T-helper 9 cell (primary cell): Measurements from ENCODE around the gene HSP90AA1.
"Not testable (repeated sequence)": the region's sequence is repeated elsewhere in the genome, so short reads cannot be mapped to it uniquely, and the experiment has no call there.

Experiments used
- DNase-seq: peaks from one replicate; pipeline ENCODE4 v3.0.0-alpha.2; 2020

HSP90AA1 gene

DNA sequence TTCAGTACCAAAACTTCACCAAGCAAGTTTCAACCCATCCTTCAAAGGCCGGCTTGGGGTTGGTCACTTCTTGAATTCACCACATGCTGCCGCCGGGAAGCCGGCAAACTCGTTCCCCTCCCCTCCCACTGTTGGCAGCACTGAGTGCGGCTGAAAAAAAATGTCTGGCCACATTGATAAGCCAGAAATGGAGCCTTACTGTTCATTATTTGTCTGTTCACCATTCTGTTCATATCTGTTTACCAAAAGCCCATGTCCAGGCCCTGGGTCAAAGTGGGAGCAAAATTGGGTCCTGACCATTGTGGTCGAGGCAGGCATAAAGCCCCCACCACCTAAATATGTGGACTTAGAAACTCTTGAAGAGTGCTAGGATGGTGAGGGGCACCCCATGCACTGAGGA, 7.3 kb upstream of the HSP90AA1 start:
- no peak for DNase-seq

DNA sequence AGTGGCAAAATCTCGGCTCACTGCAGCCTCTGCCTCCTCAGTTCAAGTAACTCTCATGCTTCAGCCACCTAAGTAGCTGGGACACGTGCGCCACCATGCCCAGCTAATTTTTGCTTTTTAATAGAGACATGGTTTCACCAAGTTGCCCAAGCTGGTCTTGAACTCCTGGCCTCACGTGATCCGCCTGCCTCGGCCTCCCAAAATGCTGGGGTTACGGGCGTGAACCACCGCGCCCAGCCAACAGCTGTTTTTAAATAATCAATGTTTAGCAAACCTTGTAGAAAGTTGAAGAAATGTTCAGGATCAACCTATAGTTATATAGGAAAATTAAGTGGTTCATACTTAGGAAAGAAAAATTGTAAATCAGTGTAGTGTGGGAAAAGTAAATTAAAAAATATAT, 6.0 kb upstream of the HSP90AA1 start:
- DNase-seq: no peak

DNA sequence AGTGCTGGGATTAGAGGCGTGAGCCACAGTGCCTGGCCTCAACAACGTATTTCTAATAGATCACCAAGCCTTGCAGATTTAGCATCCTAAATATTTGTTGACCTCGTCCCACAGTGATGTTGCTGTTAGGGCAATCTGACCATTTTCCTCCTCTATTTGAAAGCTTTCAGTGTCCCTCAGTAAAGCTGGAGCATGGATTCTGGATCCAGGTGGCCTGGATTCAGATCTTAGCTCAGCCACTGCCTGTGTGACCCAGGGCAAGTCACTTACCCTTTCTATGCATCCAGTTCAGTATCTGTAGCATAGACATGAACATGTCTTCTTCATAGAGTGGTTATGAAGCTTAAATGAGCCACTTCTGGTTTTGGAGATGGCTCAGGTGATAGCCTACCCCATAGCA, 3.9 kb upstream of the HSP90AA1 start:
- DNase-seq: no peak

DNA sequence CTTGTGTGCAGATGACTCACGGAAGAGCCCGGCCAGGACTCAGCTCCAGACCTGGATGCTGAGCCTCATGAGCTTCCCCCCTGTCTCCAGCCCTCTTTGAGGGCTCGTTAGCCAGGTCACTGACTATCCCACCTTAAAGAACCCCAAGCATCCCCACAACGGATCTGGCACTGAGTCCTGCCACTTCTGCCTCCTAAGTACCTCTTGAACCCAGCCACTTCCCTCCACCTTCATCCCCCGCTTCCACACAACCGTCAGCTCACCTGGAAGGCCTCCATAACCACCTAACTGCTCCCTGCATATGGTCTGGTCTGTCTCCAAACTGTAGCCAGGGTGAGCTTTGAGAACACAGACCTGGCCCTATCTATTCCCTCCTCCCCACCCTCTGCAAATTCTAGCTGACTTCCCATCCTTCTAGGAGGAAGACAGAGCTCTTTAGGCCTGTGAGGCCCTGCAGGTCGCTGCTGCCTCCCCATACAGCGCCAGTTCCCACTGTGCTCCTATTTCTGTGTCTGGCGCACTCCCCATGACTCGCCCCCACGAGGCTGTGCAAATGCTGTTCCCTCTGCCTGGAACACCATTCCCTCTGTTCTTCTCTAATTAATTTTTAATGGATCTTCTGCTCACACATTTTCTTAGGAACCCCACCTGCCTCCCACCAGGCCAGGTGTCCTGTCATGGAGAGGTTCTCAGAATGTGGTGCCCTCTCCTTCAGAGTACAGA, 2.9 kb upstream of the HSP90AA1 start:
- no peak for DNase-seq

DNA sequence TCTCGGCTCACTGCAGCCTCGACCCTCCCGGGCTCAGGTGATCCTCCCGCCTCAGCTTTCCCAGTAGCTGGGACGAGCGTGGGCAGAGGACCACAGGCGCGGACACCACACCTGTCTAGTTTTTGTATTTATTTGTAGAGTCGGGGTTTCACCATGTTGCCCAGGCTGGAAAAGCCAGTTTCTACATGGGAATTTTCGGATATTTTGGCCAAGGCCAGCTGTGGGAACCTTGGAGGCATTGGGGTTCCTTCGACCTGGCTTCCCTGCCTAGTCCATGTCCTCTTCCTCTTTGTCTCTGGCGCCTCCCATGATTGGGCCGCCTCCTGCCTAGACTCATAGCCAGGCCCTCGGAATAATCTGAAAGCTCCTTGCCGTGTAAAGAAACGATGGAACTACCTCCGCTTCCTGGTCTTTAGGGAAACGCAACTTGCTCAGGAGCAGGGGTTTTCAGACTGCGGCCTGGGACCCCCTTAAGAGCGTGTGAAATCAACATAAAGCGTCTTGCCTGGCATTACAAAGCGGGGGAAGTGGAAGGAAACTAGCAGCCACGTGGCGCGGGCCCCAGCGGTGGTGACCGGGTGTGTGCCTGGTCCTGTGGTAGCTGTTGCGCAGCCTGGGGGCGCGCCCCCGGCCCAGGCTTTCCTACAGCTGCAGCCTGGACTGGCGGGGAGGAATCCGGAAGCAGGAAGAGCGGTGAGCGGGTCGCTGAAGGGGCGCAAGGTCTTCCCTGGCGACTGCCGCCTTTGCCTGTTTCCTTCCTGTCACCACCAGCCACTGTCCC, 1.4 kb upstream of the HSP90AA1 start:
- peak; percentile 29 for DNase-seq

DNA sequence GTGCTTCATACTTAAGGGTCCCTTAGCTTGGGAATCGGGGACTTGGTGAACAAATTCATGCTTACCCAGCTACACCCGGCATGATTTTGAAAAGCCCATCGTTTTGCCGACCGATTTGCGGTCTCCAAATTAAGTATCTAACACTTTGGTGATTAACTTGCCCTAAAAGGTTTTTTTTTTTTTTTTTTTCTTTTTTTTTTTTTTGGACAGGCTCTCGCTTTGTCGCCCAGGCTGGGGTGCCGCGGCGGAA, 843 bp upstream of the HSP90AA1 start:
- DNase-seq: no peak

DNA sequence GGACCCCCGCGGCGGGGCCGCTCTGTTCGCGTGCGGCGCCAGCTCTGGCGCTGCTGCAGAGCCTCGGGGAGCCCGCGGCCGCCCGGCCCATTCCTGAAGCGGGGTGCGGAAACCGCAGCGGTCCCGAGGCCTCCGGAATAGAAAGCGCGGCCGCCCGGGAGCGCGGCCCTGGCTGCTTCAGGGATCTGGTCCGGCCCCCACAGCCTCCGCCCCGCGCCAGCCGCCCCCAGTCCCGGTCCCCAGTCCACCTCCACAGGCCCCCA, 204 bp downstream of the HSP90AA1 start:
- no peak for DNase-seq

DNA sequence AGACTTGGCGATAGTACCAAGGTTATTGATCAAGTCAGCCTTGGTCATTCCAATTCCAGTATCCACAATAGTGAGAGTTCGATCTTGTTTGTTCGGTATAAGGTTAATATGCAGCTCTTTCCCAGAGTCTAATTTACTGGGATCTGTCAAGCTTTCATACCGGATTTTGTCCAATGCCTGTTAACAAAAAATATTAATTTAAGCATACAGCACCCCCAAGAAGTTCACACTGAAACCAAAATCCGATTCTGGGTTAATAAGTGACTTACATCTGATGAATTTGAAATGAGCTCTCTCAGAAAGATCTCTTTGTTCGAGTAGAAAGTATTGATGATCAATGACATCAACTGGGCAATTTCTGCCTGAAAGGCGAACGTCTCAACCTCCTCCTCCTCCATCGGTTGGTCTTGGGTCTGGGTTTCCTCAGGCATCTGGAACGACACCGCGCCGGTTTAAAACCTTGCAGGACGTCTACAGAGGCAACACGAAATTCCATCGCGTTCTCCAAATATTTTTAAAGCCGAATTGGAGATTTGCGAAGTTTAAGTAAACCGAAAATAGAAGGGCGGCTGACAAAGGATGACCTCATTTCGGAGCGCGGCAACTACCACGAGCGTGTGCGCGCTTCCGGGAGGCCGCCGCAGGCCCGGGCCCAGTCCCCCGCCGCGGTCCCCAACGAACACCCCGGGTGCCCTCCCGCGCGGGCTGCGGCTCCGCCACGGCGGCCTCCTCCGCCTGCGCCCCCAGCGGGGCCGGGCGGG, 716 bp downstream of the HSP90AA1 start:
- peak; percentile 64 for DNase-seq

DNA sequence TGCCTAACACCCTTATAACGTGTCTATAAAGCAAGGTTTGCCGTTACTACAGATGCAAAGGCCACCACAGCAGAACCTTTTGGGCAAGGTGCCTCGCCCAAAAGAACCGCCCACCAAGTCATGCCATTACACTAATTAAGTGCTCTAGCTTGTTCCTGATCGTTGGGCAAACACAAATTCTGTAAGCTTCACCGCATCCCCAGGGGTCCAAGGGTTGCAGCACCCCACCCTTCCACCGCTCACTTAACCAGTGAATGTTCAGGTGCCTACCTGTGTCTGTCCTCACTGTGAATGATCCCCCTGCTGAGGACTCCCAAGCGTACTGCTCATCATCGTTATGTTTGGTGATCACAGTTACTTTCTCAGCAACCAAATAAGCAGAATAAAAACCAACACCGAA, 1.4 kb downstream of the HSP90AA1 start:
- no peak for DNase-seq

GRCh38 chr14:102084931-102085330, 1.9 kb downstream of the HSP90AA1 start:
- no peak for DNase-seq

DNA sequence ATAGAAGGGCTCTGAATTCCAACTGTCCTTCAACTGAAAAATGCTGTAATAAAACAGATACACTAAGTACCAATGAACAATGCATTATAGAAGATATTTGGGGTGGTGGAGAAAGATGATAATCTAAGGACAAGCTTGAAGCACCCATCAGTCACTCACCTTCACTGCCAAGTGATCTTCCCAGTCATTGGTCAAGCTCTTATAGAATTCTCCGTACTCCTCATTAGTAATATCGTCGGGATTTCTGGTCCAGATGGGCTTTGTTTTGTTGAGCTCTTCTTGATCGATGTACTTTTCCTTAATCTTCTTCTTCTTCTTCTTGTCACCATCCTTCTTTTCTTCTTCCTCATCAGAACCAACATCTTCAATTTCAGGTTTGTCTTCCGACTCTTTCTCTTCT, 2.3 kb downstream of the HSP90AA1 start:
- not testable (repeated sequence) for DNase-seq

DNA sequence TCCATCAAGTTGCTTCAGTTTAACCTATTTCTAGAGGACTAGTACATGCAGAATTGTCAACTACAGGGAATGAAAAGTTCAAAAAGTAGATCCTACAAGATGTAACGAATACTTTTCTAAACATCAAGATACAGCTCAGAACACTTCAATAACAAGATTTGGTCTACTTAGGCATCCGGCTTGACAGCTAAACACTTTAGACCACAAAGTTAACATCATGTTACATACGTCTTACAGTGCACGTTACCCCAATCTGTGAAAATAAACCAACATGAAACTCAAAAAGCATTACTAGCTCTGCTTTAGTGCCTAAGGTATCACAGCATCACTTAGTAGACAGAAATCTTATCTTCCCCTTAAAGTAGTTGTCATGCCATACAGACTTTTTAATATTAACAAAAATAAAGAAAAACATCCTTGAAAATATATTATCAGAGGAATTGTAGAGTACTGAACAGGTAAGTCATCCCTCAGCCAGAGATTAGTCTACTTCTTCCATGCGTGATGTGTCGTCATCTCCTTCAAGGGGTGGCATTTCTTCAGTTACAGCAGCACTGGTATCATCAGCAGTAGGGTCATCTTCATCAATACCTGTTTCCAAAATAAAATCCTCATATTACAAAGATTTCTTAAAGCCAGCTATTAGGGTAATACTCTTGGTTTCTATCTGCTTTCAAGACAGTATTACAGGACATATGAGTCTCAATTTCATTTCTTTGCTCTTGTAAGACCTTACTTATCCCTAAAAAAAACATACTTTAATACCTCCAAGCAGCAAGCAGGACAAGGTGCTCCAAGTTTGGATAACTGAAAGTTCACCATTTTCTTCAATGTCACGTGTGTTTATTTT, 5.4 kb downstream of the HSP90AA1 start:
- DNase-seq: no peak

DNA sequence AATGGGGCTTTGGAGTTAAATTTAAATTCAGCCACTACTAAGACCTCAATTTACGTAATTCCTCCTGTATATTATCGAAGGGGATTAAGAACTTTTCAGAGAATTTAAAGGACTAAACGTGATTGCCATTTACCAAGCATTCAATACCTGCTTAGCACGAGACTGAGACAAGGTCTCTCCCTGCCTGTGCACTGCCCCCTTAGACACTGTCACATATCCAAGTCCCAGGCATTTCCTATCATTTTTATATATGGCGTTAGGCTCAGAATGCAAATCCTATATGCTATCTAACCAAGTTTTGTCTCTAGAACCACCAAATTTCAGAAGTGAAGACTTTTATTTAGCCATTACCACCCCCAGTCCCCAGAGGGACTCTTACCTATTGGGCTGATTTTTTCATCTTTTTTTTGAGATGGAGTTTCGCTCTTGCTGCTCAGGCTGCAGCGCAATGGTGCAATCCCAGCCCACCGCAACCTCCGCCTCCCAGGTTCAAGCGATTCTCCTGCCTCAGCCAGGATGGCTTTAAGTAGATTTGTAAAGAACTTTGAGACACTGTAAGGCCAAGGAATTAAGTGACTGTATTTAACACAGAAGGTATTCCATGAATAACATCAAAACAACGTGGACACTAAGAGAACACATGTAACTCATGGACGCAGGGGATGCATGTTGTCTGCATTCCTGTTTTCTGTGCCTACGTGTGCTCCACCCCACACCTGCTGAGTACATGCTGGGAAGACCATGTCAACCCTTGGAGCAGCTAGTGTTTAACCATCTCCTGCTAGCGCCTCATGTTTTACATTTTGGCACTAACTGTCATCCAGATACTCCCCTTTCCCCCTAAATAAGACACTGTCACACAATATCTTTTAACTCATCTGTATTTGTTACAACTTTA, 6.4 kb downstream of the HSP90AA1 start:
- no peak for DNase-seq

DNA sequence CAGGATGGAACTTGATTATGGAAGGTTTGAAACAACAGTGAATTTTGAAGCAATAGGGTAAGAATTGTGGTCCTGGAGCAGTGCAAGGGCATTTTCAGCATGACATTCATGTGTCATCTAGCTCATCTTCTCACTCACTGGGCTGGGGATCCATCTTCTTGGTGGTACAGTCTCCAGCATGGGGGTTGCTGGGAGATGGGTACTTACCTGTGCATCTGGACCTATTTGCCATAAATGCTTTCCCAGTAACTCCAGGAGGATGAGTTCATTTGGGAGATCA, 7.2 kb downstream of the HSP90AA1 start:
- no peak for DNase-seq

GRCh38 chr14:102078831-102079699, 7.8 kb downstream of the HSP90AA1 start:
- DNase-seq: no peak

- DNase-seq: not testable (repeated sequence)
These were observed 8.5 kb downstream of the HSP90AA1 start for GRCh38 chr14:102078361-102078791.

- no peak for DNase-seq
These were observed 9.5 kb downstream of the HSP90AA1 start for GRCh38 chr14:102077382-102077709.

DNA sequence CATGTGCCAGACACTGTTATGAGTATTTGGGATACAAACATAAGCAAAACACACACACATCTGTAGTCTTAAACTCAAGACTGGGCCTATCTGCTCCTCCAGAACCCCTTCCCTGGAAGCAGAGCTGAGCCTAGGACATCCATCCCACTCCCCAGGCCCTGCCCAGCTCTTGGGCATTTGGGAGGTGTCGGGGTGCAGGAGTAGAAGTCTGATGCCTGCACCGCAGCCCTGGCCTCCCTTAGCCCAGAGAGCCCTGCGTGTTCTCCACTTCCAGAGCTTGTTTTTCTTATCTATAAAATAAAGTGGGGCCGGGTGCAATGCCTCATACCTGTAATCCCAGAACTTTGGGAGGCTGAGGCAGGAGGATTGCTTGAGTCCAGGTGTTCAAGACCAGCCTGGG, 11.7 kb downstream of the HSP90AA1 start:
- no peak for DNase-seq

GRCh38 chr14:102074415-102074964, 12.4 kb downstream of the HSP90AA1 start:
- no peak for DNase-seq

DNA sequence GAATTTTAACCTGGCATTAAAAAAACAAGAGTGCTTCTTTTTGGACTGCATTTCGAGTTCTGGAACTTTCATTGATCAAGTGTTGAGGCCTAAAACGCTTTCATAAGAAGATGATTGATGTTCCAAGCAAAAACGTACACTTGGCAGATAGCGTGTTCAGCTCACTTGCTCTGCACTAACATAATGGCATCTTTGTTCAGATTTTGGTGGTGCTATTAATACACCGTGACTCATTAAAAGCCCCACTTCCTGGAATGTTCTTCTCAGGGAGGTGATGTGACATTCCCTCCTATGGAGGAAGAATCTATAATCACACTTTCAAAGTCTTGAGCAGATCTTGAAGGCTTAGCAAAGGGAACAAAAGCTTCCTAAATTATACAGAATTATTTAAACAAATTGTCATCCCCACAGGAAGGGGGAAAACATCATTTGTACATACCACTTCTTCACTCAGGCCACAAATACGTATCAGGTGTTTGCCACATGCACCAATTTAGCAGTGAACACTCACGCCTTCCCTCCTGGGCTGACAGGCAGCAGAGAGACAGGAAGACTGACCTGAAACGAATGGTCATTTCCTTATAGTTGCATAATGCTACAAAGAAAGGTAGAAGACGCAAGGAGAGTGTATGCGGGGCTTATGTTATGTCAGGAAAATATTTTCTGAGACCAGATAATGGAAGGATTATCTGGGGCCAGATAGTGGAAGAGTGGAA, 15.4 kb downstream of the HSP90AA1 start:
- DNase-seq: no peak

DNA sequence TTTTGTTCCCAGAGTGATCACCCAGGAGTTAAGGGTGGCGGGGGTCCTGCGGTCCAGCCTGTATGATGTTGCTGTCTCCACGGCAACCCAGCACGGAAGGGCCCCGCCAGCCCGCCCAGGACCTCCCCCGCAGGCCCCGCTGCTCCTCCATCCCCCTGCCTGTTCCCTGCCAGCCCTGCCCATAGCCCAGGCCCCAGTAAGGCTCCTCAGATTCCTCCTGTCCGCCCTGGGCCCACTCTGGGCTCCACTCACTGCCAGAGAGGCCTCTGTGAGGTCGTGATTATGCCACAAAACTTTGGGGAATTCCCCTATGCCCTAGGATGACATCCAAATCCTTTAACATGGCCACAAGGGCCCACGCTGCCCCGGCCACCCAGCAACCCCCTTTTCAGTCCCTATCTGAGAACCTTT, 20.8 kb downstream of the HSP90AA1 start:
- no peak for DNase-seq
